Bone marrow (tissue), 2 donors: ENCODE measurements around the gene RNF41.

Experiments
- DNase-seq, 2 donors: peaks; one replicate each; lab custom pipeline; 2025; lab: John Stamatoyannopoulos, UW

Gene RNF41

DNA sequence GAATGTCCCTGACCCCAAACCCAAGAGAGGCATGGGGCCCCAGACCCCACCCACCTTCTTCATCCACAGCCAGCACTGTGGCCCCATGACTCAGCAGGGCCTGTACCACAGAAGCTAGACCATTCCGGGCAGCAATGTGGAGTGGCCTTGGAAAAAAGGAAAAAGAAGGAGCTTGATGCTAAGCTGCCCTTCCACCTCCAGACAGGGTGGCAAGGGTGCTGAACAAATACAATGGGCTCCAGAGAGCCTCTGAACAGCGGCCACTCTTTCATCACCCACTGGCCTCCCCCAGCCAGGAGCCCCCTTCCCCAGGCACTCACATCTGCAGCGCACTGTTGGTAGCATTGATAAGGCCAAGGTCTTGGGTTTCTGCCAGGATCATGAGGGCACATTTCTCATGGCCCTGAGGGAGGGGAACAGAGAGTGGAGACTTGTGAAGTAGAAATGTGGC lies 22.0 kb upstream of the RNF41 start:
- DNase-seq = no peak

GRCh38 chr12:56242986-56243385 lies 21.3 kb upstream of the RNF41 start:
- no peak for DNase-seq

DNA sequence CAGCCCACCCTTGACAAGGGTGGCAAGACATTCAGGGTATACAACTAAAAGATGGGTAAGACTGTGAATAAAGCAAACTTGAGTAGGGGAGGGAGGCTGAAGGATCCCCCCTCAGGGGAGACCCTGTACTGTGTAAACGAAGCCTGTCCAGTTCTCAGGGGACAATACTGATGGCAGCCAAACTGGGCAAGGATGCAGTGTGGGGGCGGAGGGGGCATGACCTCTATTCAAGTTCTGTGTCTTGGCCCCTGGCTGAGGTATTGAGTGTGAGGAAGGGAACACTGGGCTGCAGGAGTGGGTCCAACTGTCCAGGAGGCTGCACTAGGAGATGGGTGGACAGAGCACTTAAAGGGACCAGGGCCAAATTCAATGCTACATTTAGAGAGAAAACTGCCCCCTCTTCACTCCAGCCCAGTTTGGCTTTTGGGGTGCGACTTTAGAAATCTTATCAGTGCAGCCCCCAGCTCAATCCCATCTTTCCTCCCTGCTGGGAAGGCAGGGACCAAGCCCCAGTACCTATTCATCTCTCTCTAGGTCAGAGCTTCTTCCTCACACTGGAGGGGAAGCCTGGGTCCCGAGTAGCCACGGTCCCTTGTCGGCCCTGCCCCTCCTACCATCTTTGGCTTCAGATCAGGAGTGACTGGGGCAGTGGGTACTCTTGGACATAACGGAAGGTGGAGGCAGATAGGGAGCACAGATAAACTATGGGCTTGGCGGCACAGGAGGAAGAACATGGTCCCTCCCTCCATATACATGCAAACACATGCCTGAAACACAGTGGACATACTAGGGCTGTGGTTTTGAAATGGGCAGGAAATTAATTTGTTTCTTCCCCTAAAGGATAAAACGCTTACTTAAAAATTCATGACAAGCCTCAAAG lies 19.9 kb upstream of the RNF41 start:
- DNase-seq = no peak

GRCh38 chr12:56237552-56237951 lies 15.8 kb upstream of the RNF41 start:
- no peak for DNase-seq

DNA sequence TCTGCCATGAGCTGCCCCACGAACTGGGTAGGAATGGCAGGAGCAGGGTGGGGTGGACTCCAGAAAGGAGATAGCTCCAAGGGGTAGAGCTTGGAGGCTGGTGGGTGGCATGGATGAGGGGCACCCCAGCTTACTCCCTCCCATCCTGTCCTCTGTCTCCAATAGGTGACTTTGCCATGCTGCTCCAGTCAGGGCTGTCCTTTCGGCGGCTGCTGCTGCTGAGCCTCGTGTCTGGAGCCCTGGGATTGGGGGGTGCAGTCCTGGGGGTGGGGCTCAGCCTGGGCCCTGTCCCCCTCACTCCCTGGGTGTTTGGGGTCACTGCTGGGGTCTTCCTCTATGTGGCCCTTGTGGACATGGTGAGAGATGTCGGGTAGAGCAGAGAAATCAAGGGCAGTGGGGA lies 15.3 kb upstream of the RNF41 start:
- no peak for DNase-seq

GRCh38 chr12:56236091-56236490 lies 14.4 kb upstream of the RNF41 start:
- no peak for DNase-seq

GRCh38 chr12:56234746-56235436 lies 13.2 kb upstream of the RNF41 start:
- DNase-seq = no peak

DNA sequence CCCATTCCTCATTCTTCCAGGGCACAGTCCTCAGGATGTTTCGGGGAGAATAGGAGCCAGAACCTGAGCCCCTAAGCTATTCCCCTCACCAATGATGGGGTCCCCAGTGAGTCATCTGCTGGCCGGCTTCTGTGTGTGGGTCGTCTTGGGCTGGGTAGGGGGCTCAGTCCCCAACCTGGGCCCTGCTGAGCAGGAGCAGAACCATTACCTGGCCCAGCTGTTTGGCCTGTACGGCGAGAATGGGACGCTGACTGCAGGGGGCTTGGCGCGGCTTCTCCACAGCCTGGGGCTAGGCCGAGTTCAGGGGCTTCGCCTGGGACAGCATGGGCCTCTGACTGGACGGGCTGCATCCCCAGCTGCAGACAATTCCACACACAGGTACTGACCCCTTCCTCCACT lies 9.5 kb upstream of the RNF41 start:
- no peak for DNase-seq

DNA sequence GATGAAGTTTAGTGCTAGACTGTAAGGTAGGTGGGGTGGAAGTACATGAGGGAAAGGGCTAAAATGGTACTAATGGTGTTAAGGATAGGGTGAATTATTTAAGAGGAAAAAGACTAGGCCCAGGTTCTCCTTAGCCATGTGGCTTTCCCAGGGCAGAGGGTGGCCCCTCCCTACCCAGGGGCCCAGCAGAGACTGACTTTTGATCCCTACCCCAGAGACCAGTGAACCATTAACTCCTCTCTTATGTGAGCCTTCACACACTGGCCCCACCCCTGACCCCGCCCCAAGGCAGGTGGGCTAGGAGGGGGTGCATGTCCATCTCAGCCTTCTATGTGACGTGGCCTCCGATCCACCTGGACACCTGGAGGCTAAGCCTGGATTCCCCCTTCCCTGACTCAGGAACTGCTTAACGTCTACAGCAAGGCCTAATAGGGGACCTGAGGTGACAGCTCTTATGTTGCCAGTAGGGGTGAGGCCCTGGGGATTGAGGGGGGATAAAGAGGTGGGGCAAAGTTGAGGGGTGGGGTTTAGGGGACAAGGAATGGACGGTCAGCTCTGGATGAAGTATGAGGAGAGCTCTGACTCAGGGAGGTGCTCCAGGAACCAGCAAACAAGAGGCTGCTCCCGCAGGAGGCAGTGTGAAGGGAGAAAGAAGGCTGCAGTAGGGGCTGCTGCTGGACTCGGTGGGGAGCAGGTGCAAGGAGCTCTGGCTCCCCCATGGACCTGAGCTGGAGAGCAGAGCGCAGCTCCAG lies 8.9 kb upstream of the RNF41 start:
- DNase-seq = no peak

DNA sequence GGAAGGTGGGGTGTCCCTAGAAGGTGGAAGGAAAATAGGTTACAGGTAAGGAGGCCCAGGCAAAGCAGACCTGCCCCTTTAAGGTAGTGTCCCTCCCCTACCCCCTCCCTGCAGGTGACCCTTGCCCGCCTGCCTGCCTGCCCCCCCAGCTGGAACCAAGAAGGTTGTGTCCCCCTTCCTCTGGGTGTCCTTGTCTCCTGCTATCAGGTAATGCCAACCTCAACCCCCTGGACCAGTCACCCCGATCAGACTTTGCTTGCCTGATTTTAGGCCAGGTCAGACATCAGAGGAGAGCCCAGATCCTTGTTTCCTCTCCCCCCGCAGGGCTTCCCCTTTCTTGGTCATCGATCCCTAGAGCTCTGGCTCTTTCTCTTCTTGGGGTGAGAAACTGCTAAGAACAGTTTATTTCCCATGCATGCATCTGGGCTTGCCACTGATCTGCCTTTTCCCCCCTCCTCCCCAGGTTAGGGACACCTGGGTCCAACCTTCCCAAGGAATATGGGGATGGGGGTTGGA lies 8.3 kb upstream of the RNF41 start, which contains the start of gene SLC39A5:
SLC39A5 (plus strand) TSS at position 136 of the 516 bp plus-strand sequence. CDS start 1,224 bp downstream, outside the sequence.
- no peak for DNase-seq

DNA sequence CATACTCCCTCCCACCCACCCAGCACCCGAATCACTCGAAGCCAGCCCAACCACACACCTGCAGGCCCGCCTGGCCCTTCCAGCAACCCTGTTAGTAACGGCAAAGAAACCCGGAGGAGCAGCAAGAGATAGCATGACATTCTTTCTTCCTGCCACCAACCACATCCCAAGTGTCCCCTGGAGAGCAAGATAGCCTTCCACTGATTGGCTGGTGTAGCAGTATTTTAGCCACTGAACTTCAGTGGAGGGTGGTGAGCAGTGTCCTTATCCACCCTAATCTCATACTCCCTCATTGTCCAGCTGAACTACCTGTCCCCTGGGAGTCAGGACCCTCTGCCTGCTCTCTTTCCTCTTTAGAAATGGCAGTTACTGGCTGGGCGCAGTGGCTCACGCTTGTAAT lies 7.4 kb upstream of the RNF41 start:
- DNase-seq = no peak

GRCh38 chr12:56224954-56225353 lies 3.2 kb upstream of the RNF41 start:
- no peak for DNase-seq

GRCh38 chr12:56224102-56224701 lies 2.5 kb upstream of the RNF41 start, which contains the start of gene NABP2:
Gene NABP2, plus strand, starts transcription at chr12:56224342. Its CDS starts 515 bp downstream, at chr12:56224857.
- peak; percentile 71 to 95 for DNase-seq

GRCh38 chr12:56223571-56224101 lies 1.9 kb upstream of the RNF41 start:
- DNase-seq = no peak

DNA sequence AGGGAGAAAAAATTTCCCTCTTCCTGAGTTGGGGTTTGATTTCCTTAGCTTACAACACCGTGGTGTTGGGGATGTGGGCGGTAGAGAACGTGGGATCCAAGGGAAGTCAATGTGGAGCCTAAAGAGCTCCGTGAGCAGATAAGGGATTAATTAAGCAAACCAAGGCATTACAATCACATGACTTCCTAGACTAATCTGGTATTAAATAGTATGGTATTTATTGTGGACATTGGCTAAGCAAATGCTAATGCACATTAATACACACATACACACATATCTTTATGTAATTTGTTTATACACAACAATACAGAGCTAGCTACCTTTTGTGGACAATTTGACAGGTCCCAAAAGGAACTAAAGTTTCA lies 791 bp upstream of the RNF41 start:
- DNase-seq = no peak

DNA sequence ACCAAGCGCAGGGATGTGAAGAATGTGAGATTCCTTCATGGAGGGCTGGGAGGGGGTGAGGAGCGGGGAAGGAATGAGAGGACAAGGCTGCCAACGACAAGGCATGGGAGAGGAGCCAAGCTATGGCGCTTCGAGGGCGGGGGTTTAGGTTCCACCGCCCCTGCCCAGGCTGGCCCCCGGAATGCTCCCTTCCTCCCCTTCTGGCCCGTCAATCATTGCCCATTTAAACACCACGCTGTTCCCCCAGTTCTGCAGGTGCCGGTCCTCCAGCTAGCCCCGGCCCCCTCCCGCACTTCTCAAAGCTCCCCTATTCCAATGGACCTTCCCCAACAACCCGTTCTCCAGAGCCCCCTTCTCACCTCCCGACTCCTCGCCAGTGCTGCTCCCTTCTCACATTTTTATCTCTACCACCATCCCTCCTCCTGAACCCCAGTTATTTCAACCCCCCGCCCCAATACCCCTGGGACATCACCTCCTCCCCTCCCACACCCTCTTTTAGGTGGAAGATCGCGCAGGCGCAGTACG lies 428 bp downstream of the RNF41 start:
- DNase-seq = no peak

GRCh38 chr12:56220611-56221231 lies 1.0 kb downstream of the RNF41 start:
- DNase-seq = peak in 1 of 2 donors; percentile 67

DNA sequence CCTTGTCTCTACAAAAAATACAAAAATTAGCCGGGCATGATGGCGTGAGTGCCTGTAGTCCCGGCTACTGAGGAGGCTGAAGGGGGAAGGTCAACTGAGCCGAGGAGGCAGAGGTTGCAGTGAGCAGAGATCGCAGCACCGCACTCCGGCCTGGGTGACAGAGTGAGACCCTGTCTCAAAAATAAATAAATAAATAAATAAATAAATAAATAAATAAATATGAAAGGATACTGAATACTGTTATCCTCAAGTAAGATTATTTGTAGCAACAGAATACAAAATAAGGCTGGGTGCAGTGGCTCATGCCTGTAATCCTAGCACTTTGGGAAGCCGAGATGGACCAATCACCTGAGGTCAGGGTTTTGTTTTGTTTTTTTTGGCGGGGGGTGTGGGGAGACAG lies 1.9 kb downstream of the RNF41 start:
- no peak for DNase-seq

DNA sequence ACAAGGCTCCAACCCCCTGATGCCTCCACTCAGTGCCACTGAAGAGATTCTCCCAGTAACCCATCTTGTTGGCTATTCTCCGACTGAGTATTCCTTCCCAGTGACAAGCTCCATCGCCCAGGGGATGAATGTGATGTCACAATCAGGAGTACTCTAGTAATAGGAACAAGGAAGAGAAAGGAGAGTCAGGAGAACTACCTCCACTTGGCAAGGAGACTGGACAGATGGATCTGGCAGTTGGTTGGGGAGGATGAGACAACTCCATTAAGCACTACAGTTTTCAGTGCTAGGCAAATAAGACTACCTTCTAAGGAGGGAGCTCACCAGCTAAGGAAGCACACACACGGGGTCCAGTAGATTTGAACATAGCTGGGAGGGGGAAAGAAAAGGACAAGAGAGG lies 5.3 kb downstream of the RNF41 start:
- no peak for DNase-seq

GRCh38 chr12:56213878-56214277 lies 7.8 kb downstream of the RNF41 start:
- no peak for DNase-seq

- no peak for DNase-seq
Measured at GRCh38 chr12:56212361-56212760, 9.4 kb downstream of the RNF41 start.
